Activated CD4-positive, CD25-positive, alpha-beta regulatory T cell (primary cell): ENCODE results near the gene TMEM248.
"Not testable (repeated sequence)": the region's sequence is repeated elsewhere in the genome, so short reads cannot be mapped to it uniquely, and the experiment has no call there.

Experiments
- DNase-seq, 4 experiments: peaks; one replicate each; lab custom pipeline; 2025; lab: John Stamatoyannopoulos, UW

TMEM248 gene

GRCh38 chr7:67000601-67001258 is 79.7 kb downstream of the TMEM248 start:
- not testable (repeated sequence) for DNase-seq

- not testable (repeated sequence) for DNase-seq
Observed at GRCh38 chr7:67004145-67004544, 83.1 kb downstream of the TMEM248 start.

- no peak for DNase-seq
Observed at GRCh38 chr7:67006965-67007364, 85.9 kb downstream of the TMEM248 start.
